Measurements from ENCODE around the gene IL27RA.

- TF ChIP-seq EZH2 (IDR thresholded peaks at IDR 0.05; ENCODE audit: insufficient read depth, poor library complexity, severe bottlenecking) (no peak), EZH2phosphoT487 (IDR thresholded peaks at IDR 0.05; ENCODE audit: insufficient read depth, low read depth) (no peak)
These were observed 28.1 kb downstream of the IL27RA start for GRCh38 chr19:14059652-14060155.
